ENCODE results near the gene PGAP1. TPM values are rescaled to one million over a fixed set of nuclear protein-coding genes. Genes with fewer than 3 reads are reported as not detected.

Gene PGAP1
- total and polyA plus RNA-seq, 2 experiments from 2014 or later = 2.4 to 6.3 TPM

DNA sequence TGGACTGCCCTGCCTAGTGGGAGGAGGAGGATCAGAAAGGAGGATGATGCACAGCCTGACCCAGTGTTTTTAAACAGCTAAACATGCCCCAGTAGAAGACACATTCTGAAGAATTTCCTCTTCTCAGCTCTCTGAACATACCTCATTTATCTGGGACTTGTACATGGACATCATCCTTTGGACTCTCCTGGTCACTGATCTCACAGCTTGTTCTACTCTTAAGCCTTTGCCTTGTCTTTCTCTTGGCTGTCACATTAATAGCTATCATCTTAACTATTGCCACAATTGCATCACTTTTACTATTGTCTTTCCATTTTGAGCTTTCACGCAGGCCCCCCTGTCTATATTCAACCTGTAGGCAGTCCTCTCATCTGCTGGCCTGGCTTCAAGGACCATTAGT is 42.0 kb upstream of the PGAP1 start:
- Histone ChIP-seq H3K9ac (no peak overlapping the region), H4K20me1 (ENCODE audit: insufficient read depth) (no peaks in the 10 kb centered on the region), H3K9me3 (ENCODE audit: low read depth) (no peaks in the 10 kb centered on the region), H3K27ac (no peak overlapping the region), H2AFZ (no peak overlapping the region), H3K36me3 (ENCODE audit: low read depth) (no peaks in the 10 kb centered on the region), H3K4me2 (ENCODE audit: unreplicated experiment) (no peak overlapping the region), H3K9me2 (ENCODE audit: insufficient read depth) (no peaks in the 10 kb centered on the region), H3F3A (ENCODE audit: insufficient read depth) (peaks cover 5% of the 10 kb centered on the region; the same call in 1 of the 2 replicates), H3K79me2 (ENCODE audit: insufficient read depth) (no peaks in the 10 kb centered on the region), H3K4me1 (ENCODE audit: insufficient read depth) (peaks cover 14% of the 10 kb centered on the region), H3K4me3 (no peak overlapping the region), H3K27me3 (replicated peaks; ENCODE audit: insufficient read depth) (no peaks in the 10 kb centered on the region)
- DNase-seq = no peak
- in situ Hi-C loops (cut with MboI) = no loop called here
- WGBS, 2 experiments (ENCODE audit: low coverage in 1 of 2, low lambda C conversion rate in 2 of 2, missing lambda C conversion rate in 2 of 2) = 94 to 95% methylated on average over 1 of the region's 1 CpG
- no peak for TF ChIP-seq EZH2 (IDR thresholded peaks at IDR 0.05; ENCODE audit: insufficient read depth, poor library complexity, severe bottlenecking)
- TF ChIP-seq EZH2phosphoT487 (IDR thresholded peaks at IDR 0.05; ENCODE audit: insufficient read depth, low read depth) = no peak

DNA sequence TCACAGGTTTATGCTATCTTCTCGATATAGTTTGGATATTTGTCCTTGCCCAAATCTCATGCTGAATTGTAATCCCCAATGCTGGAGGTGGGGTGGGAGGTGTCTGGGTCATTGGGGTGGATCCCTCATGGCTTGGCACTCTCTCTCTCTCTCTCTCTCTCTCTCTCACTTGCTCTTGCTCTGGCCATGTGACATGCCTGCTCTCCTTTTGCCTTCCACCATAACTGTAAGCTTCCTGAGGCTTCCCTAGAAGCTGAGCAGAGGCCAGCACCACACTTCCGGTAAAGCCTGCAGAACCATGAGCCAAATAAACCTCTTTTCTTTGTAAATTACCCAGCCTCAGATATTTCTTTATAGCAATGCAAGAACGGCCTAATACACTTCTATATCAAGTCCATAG is 41.3 kb upstream of the PGAP1 start:
- H3K79me2 ChIP-seq (ENCODE audit: insufficient read depth) = no peaks in the 10 kb centered on the region
- no peak overlapping the region for H3K4me3 ChIP-seq
- no peaks in the 10 kb centered on the region for H3K9me2 ChIP-seq (ENCODE audit: insufficient read depth)
- DNase-seq = no peak
- H4K20me1 ChIP-seq (ENCODE audit: insufficient read depth) = no peaks in the 10 kb centered on the region
- no peaks in the 10 kb centered on the region for H3K36me3 ChIP-seq (ENCODE audit: low read depth)
- TF ChIP-seq EZH2phosphoT487 (IDR thresholded peaks at IDR 0.05; ENCODE audit: insufficient read depth, low read depth) (no peak), EZH2 (IDR thresholded peaks at IDR 0.05; ENCODE audit: insufficient read depth, poor library complexity, severe bottlenecking) (no peak)
- H3K4me2 ChIP-seq (ENCODE audit: unreplicated experiment) = peak overlapping the region; percentile 11
- no peaks in the 10 kb centered on the region for H3K9me3 ChIP-seq (ENCODE audit: low read depth)
- peaks cover 5% of the 10 kb centered on the region; the same call in 1 of the 2 replicates for H3F3A ChIP-seq (ENCODE audit: insufficient read depth)
- 0 out of 2 replicates have a peak overlapping the region, but pooled peaks have one; percentile 4 for H2AFZ ChIP-seq
- H3K9ac ChIP-seq = no peak overlapping the region
- in situ Hi-C loops (cut with MboI) = no loop called here
- peaks cover 14% of the 10 kb centered on the region for H3K4me1 ChIP-seq (ENCODE audit: insufficient read depth)
- no peaks in the 10 kb centered on the region for H3K27me3 ChIP-seq (replicated peaks; ENCODE audit: insufficient read depth)
- 41% methylated on average over 3 of the region's 3 CpGs for WGBS, 2 experiments (ENCODE audit: low coverage in 1 of 2, low lambda C conversion rate in 2 of 2, missing lambda C conversion rate in 2 of 2)
- H3K27ac ChIP-seq = no peak overlapping the region

DNA sequence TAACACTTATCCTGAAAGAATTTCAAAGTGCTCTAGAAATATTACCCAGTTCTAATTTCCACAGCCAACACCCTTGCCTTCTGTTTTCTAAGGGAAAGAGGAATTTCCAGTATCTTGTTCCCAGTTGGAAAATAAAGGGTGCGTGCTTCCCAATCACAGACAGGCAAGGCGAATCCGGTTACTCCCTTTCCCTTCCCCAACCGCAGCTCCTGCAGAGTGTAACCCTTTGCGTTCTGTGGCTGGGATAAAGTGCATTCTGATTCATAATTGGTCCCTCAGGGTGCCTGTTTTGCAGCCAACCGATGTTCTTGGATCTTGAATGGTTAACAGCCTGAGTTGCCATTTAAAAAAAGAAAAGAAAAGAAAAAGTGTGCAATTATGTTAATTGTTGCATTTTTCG is 40.6 kb upstream of the PGAP1 start:
- Histone ChIP-seq H3K36me3 (ENCODE audit: low read depth) (no peaks in the 10 kb centered on the region), H3K27ac (0 out of 2 replicates have a peak overlapping the region, but pooled peaks have one; percentile 18), H3K27me3 (replicated peaks; ENCODE audit: insufficient read depth) (no peaks in the 10 kb centered on the region), H4K20me1 (ENCODE audit: insufficient read depth) (no peaks in the 10 kb centered on the region), H3K9me3 (ENCODE audit: low read depth) (no peaks in the 10 kb centered on the region), H3K79me2 (ENCODE audit: insufficient read depth) (no peaks in the 10 kb centered on the region), H3K4me1 (ENCODE audit: insufficient read depth) (peaks cover 14% of the 10 kb centered on the region), H3K9ac (peak overlapping the region; percentile 68), H3F3A (ENCODE audit: insufficient read depth) (peaks cover 5% of the 10 kb centered on the region; the same call in 1 of the 2 replicates), H3K4me2 (ENCODE audit: unreplicated experiment) (peak overlapping the region; percentile 95), H3K4me3 (peak overlapping the region; percentile 72), H2AFZ (peak overlapping the region; percentile 98), H3K9me2 (ENCODE audit: insufficient read depth) (no peaks in the 10 kb centered on the region)
- 2 to 10% methylated on average over 7 of the region's 7 CpGs for WGBS, 2 experiments (ENCODE audit: low coverage in 1 of 2, low lambda C conversion rate in 2 of 2, missing lambda C conversion rate in 2 of 2)
- in situ Hi-C loops (cut with MboI) = no loop called here
- no peak for TF ChIP-seq EZH2 (IDR thresholded peaks at IDR 0.05; ENCODE audit: insufficient read depth, poor library complexity, severe bottlenecking)
- TF ChIP-seq EZH2phosphoT487 (IDR thresholded peaks at IDR 0.05; ENCODE audit: insufficient read depth, low read depth) = no peak
- peak; percentile 61 for DNase-seq

DNA sequence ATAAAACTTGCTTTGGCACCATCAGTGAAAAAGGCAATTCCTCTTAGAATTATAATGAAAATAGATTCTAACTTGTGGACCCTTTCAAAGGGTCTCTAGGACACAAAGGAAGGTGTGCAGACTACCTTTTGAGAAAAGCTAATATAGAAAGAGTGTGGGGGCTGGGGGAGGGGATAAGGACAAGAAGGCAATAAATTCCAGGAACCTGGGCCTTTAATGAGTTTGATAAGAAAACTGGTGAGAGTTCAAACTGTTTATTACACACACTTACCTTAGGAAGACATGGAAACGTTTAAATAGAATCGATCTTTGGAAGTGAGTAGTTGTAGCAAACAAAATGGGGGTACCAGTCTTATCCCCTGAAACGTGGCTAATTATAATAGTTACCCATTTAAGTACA is 39.6 kb upstream of the PGAP1 start:
- DNase-seq = no peak
- Histone ChIP-seq H3K9me3 (ENCODE audit: low read depth) (no peaks in the 10 kb centered on the region), H3K9ac (no peak overlapping the region), H3K4me3 (no peak overlapping the region; the same call in 1 of the 2 replicates), H3F3A (ENCODE audit: insufficient read depth) (peaks cover 5% of the 10 kb centered on the region; the same call in 1 of the 2 replicates), H3K36me3 (ENCODE audit: low read depth) (no peaks in the 10 kb centered on the region), H2AFZ (peak overlapping the region; percentile 98), H3K4me2 (ENCODE audit: unreplicated experiment) (peak overlapping the region; percentile 95), H4K20me1 (ENCODE audit: insufficient read depth) (no peaks in the 10 kb centered on the region), H3K4me1 (ENCODE audit: insufficient read depth) (peaks cover 14% of the 10 kb centered on the region), H3K27me3 (replicated peaks; ENCODE audit: insufficient read depth) (no peaks in the 10 kb centered on the region), H3K9me2 (ENCODE audit: insufficient read depth) (no peaks in the 10 kb centered on the region), H3K79me2 (ENCODE audit: insufficient read depth) (no peaks in the 10 kb centered on the region), H3K27ac (no peak overlapping the region)
- no peak for TF ChIP-seq EZH2 (IDR thresholded peaks at IDR 0.05; ENCODE audit: insufficient read depth, poor library complexity, severe bottlenecking)
- no peak for TF ChIP-seq EZH2phosphoT487 (IDR thresholded peaks at IDR 0.05; ENCODE audit: insufficient read depth, low read depth)
- WGBS, 2 experiments (ENCODE audit: low coverage in 1 of 2, low lambda C conversion rate in 2 of 2, missing lambda C conversion rate in 2 of 2) = 59 to 72% methylated on average over 3 of the region's 3 CpGs
- in situ Hi-C loops (cut with MboI) = no loop called here
